Esophagus muscularis mucosa (tissue), 4 donors: ENCODE results near the gene CCDC63. TPM values are rescaled to one million over a fixed set of nuclear protein-coding genes. Genes with fewer than 3 reads are reported as not detected.

Source experiments
- DNase-seq: peaks from one replicate; pipeline ENCODE4 v3.0.0-alpha.2; 2017; ENCODE audit errors: extremely low spot score
- H3K27ac ChIP-seq, 4 donors: fragments of 200-600 bp; sonication (generic); replicated peaks in 1 of 4; 1 replicate in 3 of 4; 2 replicates in 1 of 4; pipeline ENCODE4 v1.5.1; 2016 to 2019; ENCODE audit warnings: mild to moderate bottlenecking in 1 of 4
- H3K27me3 ChIP-seq, 4 donors: fragments of 200-600 bp; sonication (generic); one replicate each; pipeline versions ENCODE4 v1.5.1 to v1.6.0; 2016 to 2019
- H3K36me3 ChIP-seq, 4 donors: fragments of 200-600 bp; sonication (generic); one replicate each; pipeline ENCODE4 v1.5.1; 2016 to 2019
- H3K4me1 ChIP-seq, 4 donors: fragments of 200-600 bp; sonication (generic); one replicate each; pipeline ENCODE4 v1.5.1; 2016 to 2019
- H3K4me3 ChIP-seq, 4 donors: fragments of 200-600 bp; sonication (generic); 1 replicate in 2 of 4; 2 replicates in 2 of 4; pipeline ENCODE4 v1.5.1; 2016 to 2019; ENCODE audit warnings: mild to moderate bottlenecking in 4 of 4, moderate library complexity in 1 of 4
- H3K9me3 ChIP-seq, 4 donors: fragments of 200-600 bp; sonication (generic); 1 replicate in 3 of 4; 2 replicates in 1 of 4; pipeline ENCODE4 v1.5.1; 2016 to 2019
- CTCF ChIP-seq, 3 experiments: fragments of 200-600 bp in 2 of 3; fragments of 450-650 bp in 1 of 3; sonication (generic) in 2 of 3; IDR thresholded peaks; one replicate each; pipeline ENCODE4 v1.5.1; 2017 to 2019; ENCODE audit warnings: antibody characterized with exemption in 3 of 3, mild to moderate bottlenecking in 2 of 3, moderate library complexity in 1 of 3
- EP300 ChIP-seq: sonication (generic); formaldehyde crosslinking; IDR thresholded peaks from one replicate; pipeline ENCODE4 v1.6.1; 2017; ENCODE audit warnings: antibody characterized with exemption
- POLR2A ChIP-seq: fragments of 450-650 bp; IDR thresholded peaks from one replicate; pipeline ENCODE4 v1.6.1; 2017; ENCODE audit warnings: antibody characterized with exemption, moderate library complexity, mild to moderate bottlenecking, low read depth
- POLR2AphosphoS5 ChIP-seq, 2 donors: sonication (generic); formaldehyde crosslinking; IDR thresholded peaks; one replicate each; pipeline ENCODE4 v1.6.1; 2017; ENCODE audit warnings: antibody characterized with exemption in 2 of 2
- WGBS: methylation state at CpG from one replicate; pipeline ENCODE4 v1.1.5; 2018; 5-methylcytosine and 5-hydroxymethylcytosine counted together
- intact Hi-C: fragments of 100-400 bp; cut with DNase I; formaldehyde crosslinking; loops from one replicate; pipeline ENCODE4 v1.15.1; 2023
- total RNA-seq, 4 donors: library from RNA; depleted of rRNA; stranded (reverse); fragments of >200 nt; gene quantifications; one replicate each; pipeline versions ENCODE4 v1.1.0 to v1.2.1, GENCODE V29; 2016

CCDC63 gene
- total RNA-seq, 4 donors from 2014 or later, result not detected

- TF ChIP-seq EP300, result no peak
- no peak for TF ChIP-seq POLR2AphosphoS5 (IDR thresholded peaks at IDR 0.05)
- TF ChIP-seq POLR2A, result no peak
- no peak for TF ChIP-seq CTCF (IDR thresholded peaks at IDR 0.05)
- Histone ChIP-seq H3K36me3 (no peaks in the 10 kb centered on the region), H3K27ac (no peak overlapping the region), H3K4me3 (no peak overlapping the region), H3K9me3 (no peaks in the 10 kb centered on the region), H3K4me1 (peaks cover 0 to 14% (median 7%) of the 10 kb centered on the region in 4 donors), H3K27me3 (peaks cover 0 to 28% (median 0%) of the 10 kb centered on the region in 4 donors)
- intact Hi-C loops, result no loop called here
- no peak for DNase-seq
- WGBS, result 84% methylated on average over 1 of the region's 1 CpG
These were observed 83.0 kb downstream of the CCDC63 start for GRCh38 chr12:110929818-110930217.

GRCh38 chr12:110930348-110931314 lies 83.8 kb downstream of the CCDC63 start:
- intact Hi-C loops, result no loop called here
- no peaks in the 10 kb centered on the region for H3K9me3 ChIP-seq
- no peak for DNase-seq
- H3K36me3 ChIP-seq, result no peaks in the 10 kb centered on the region
- H3K4me1 ChIP-seq, result peaks cover 0 to 15% (median 8%) of the 10 kb centered on the region in 4 donors
- no peak overlapping the region for H3K27ac ChIP-seq
- TF ChIP-seq EP300 (no peak), POLR2A (no peak), POLR2AphosphoS5 (IDR thresholded peaks at IDR 0.05) (no peak), CTCF (IDR thresholded peaks at IDR 0.05) (no peak)
- 77% methylated on average over 21 of the region's 21 CpGs for WGBS
- peaks cover 0 to 29% (median 0%) of the 10 kb centered on the region in 4 donors for H3K27me3 ChIP-seq
- no peak overlapping the region for H3K4me3 ChIP-seq

- 62% methylated on average over 8 of the region's 16 CpGs for WGBS
- no peak overlapping the region for H3K4me3 ChIP-seq
- no peak for TF ChIP-seq POLR2AphosphoS5 (IDR thresholded peaks at IDR 0.05)
- no peak for TF ChIP-seq EP300
- no peak for TF ChIP-seq CTCF (IDR thresholded peaks at IDR 0.05)
- TF ChIP-seq POLR2A, result no peak
- H3K27me3 ChIP-seq, result peaks cover 0 to 35% (median 0%) of the 10 kb centered on the region in 4 donors
- H3K36me3 ChIP-seq, result no peaks in the 10 kb centered on the region
- no peak for DNase-seq
- H3K4me1 ChIP-seq, result peaks cover 0 to 15% (median 8%) of the 10 kb centered on the region in 4 donors
- no peak overlapping the region for H3K27ac ChIP-seq
- no peaks in the 10 kb centered on the region for H3K9me3 ChIP-seq
- intact Hi-C loops, result no loop called here
These were observed 84.5 kb downstream of the CCDC63 start for GRCh38 chr12:110931315-110931728.

GRCh38 chr12:110932046-110932445 lies 85.3 kb downstream of the CCDC63 start:
- no peaks in the 10 kb centered on the region for H3K36me3 ChIP-seq
- peaks cover 3 to 18% (median 12%) of the 10 kb centered on the region in 4 donors for H3K4me1 ChIP-seq
- H3K27me3 ChIP-seq, result peaks cover 0 to 41% (median 0%) of the 10 kb centered on the region in 4 donors
- intact Hi-C loops, result no loop called here
- H3K9me3 ChIP-seq, result no peaks in the 10 kb centered on the region
- TF ChIP-seq CTCF (IDR thresholded peaks at IDR 0.05) (no peak), EP300 (no peak), POLR2AphosphoS5 (IDR thresholded peaks at IDR 0.05) (no peak), POLR2A (no peak)
- no peak overlapping the region for H3K4me3 ChIP-seq
- H3K27ac ChIP-seq, result no peak overlapping the region
- 57% methylated on average over 11 of the region's 11 CpGs for WGBS
- DNase-seq, result no peak
